Neuron (in vitro differentiated cells): ENCODE measurements around the gene TENM4.

Experiments
- H2AFZ ChIP-seq: one replicate; pipeline ENCODE4 v1.6.1; 2013; ENCODE audit warnings: low read depth, mild to moderate bottlenecking, inconsistent platforms, low read length, moderate library complexity
- H3K27me3 ChIP-seq: one replicate; pipeline ENCODE4 v1.6.1; 2013; ENCODE audit warnings: low read length; ENCODE audit not compliant: insufficient read depth
- H3K36me3 ChIP-seq: one replicate; pipeline ENCODE4 v1.6.1; 2013; ENCODE audit warnings: low read length; ENCODE audit not compliant: insufficient read depth
- H3K4me1 ChIP-seq: one replicate; pipeline ENCODE4 v1.6.1; 2013; ENCODE audit warnings: low read length; ENCODE audit not compliant: insufficient read depth
- H3K4me3 ChIP-seq: 2 replicates; pipeline ENCODE4 v1.5.1; 2013; ENCODE audit warnings: mild to moderate bottlenecking, low read length, moderate library complexity
- H3K9me3 ChIP-seq: one replicate; pipeline ENCODE4 v1.6.1; 2013; ENCODE audit warnings: low read length

Gene TENM4

GRCh38 chr11:78943154-78943553 is 497.7 kb downstream of the TENM4 start:
- peaks cover 11% of the 10 kb centered on the region for H3K4me1 ChIP-seq
- H3K9me3 ChIP-seq: no peaks in the 10 kb centered on the region
- no peak overlapping the region for H2AFZ ChIP-seq
- H3K4me3 ChIP-seq: no peak overlapping the region
- no peaks in the 10 kb centered on the region for H3K36me3 ChIP-seq
- no peaks in the 10 kb centered on the region for H3K27me3 ChIP-seq

- H3K9me3 ChIP-seq: no peaks in the 10 kb centered on the region
- no peaks in the 10 kb centered on the region for H3K27me3 ChIP-seq
- H3K36me3 ChIP-seq: no peaks in the 10 kb centered on the region
- peaks cover 11% of the 10 kb centered on the region for H3K4me1 ChIP-seq
- no peak overlapping the region for H2AFZ ChIP-seq
- no peak overlapping the region for H3K4me3 ChIP-seq
Observed at GRCh38 chr11:78941226-78941851, 499.5 kb downstream of the TENM4 start.

GRCh38 chr11:78940500-78941225 is 500.2 kb downstream of the TENM4 start:
- Histone ChIP-seq H3K9me3 (no peaks in the 10 kb centered on the region), H3K36me3 (no peaks in the 10 kb centered on the region), H2AFZ (no peak overlapping the region), H3K4me1 (peaks cover 11% of the 10 kb centered on the region), H3K4me3 (no peak overlapping the region), H3K27me3 (no peaks in the 10 kb centered on the region)

- no peaks in the 10 kb centered on the region for H3K36me3 ChIP-seq
- no peaks in the 10 kb centered on the region for H3K9me3 ChIP-seq
- H3K27me3 ChIP-seq: no peaks in the 10 kb centered on the region
- H3K4me1 ChIP-seq: peaks cover 11% of the 10 kb centered on the region
- no peak overlapping the region for H2AFZ ChIP-seq
- no peak overlapping the region for H3K4me3 ChIP-seq
Observed at GRCh38 chr11:78938971-78939370, 501.9 kb downstream of the TENM4 start.

GRCh38 chr11:78938036-78938435 is 502.8 kb downstream of the TENM4 start:
- Histone ChIP-seq H3K36me3 (no peaks in the 10 kb centered on the region), H3K9me3 (no peaks in the 10 kb centered on the region), H2AFZ (no peak overlapping the region), H3K27me3 (no peaks in the 10 kb centered on the region), H3K4me3 (no peak overlapping the region), H3K4me1 (peaks cover 11% of the 10 kb centered on the region)

GRCh38 chr11:78935398-78936068 is 505.3 kb downstream of the TENM4 start:
- peaks cover 4% of the 10 kb centered on the region for H3K4me1 ChIP-seq
- no peak overlapping the region for H2AFZ ChIP-seq
- H3K36me3 ChIP-seq: no peaks in the 10 kb centered on the region
- no peak overlapping the region for H3K4me3 ChIP-seq
- peaks cover 4% of the 10 kb centered on the region for H3K9me3 ChIP-seq
- no peaks in the 10 kb centered on the region for H3K27me3 ChIP-seq

- H3K27me3 ChIP-seq: no peaks in the 10 kb centered on the region
- no peak overlapping the region for H3K4me3 ChIP-seq
- H2AFZ ChIP-seq: no peak overlapping the region
- H3K9me3 ChIP-seq: peaks cover 4% of the 10 kb centered on the region
- no peaks in the 10 kb centered on the region for H3K36me3 ChIP-seq
- H3K4me1 ChIP-seq: peaks cover 12% of the 10 kb centered on the region
Observed at GRCh38 chr11:78933350-78933749, 507.5 kb downstream of the TENM4 start.

GRCh38 chr11:78932757-78933156 is 508.1 kb downstream of the TENM4 start:
- Histone ChIP-seq H3K36me3 (no peaks in the 10 kb centered on the region), H3K9me3 (peaks cover 4% of the 10 kb centered on the region), H3K27me3 (no peaks in the 10 kb centered on the region), H2AFZ (no peak overlapping the region), H3K4me1 (peaks cover 12% of the 10 kb centered on the region), H3K4me3 (no peak overlapping the region)

GRCh38 chr11:78931891-78932290 is 508.9 kb downstream of the TENM4 start:
- no peak overlapping the region for H3K4me3 ChIP-seq
- no peaks in the 10 kb centered on the region for H3K36me3 ChIP-seq
- peaks cover 4% of the 10 kb centered on the region for H3K9me3 ChIP-seq
- no peak overlapping the region for H2AFZ ChIP-seq
- peaks cover 12% of the 10 kb centered on the region for H3K4me1 ChIP-seq
- no peaks in the 10 kb centered on the region for H3K27me3 ChIP-seq

GRCh38 chr11:78930810-78931523 is 509.9 kb downstream of the TENM4 start:
- H3K9me3 ChIP-seq: peaks cover 4% of the 10 kb centered on the region
- no peak overlapping the region for H3K4me3 ChIP-seq
- no peak overlapping the region for H2AFZ ChIP-seq
- H3K36me3 ChIP-seq: no peaks in the 10 kb centered on the region
- H3K27me3 ChIP-seq: no peaks in the 10 kb centered on the region
- peaks cover 12% of the 10 kb centered on the region for H3K4me1 ChIP-seq

- no peaks in the 10 kb centered on the region for H3K36me3 ChIP-seq
- H3K4me1 ChIP-seq: peaks cover 12% of the 10 kb centered on the region
- H2AFZ ChIP-seq: no peak overlapping the region
- H3K9me3 ChIP-seq: peaks cover 4% of the 10 kb centered on the region
- H3K27me3 ChIP-seq: no peaks in the 10 kb centered on the region
- no peak overlapping the region for H3K4me3 ChIP-seq
Observed at GRCh38 chr11:78929906-78930220, 511.0 kb downstream of the TENM4 start.

GRCh38 chr11:78929207-78929905 is 511.5 kb downstream of the TENM4 start:
- Histone ChIP-seq H2AFZ (no peak overlapping the region), H3K4me3 (no peak overlapping the region), H3K27me3 (no peaks in the 10 kb centered on the region), H3K4me1 (peaks cover 12% of the 10 kb centered on the region), H3K36me3 (no peaks in the 10 kb centered on the region), H3K9me3 (peaks cover 4% of the 10 kb centered on the region)
